ENCODE results near the gene MROH2A.

MROH2A gene

GRCh38 chr2:233839447-233839820 is 61.3 kb downstream of the MROH2A start:
- no peak for TF ChIP-seq CTCF (IDR thresholded peaks at IDR 0.05; ENCODE audit: insufficient read depth, missing control alignments)
- no peak for FAIRE-seq

GRCh38 chr2:233840520-233840919 is 62.4 kb downstream of the MROH2A start:
- DNase-seq (ENCODE audit: insufficient read length, low spot score) (no peak), FAIRE-seq (no peak)
- TF ChIP-seq CTCF (IDR thresholded peaks at IDR 0.05; ENCODE audit: insufficient read depth, missing control alignments) = no peak

More at GRCh38 chr2:233839447-233839820, 61.3 kb downstream of the MROH2A start:
- no peak for DNase-seq (ENCODE audit: insufficient read length, low spot score)

DNA sequence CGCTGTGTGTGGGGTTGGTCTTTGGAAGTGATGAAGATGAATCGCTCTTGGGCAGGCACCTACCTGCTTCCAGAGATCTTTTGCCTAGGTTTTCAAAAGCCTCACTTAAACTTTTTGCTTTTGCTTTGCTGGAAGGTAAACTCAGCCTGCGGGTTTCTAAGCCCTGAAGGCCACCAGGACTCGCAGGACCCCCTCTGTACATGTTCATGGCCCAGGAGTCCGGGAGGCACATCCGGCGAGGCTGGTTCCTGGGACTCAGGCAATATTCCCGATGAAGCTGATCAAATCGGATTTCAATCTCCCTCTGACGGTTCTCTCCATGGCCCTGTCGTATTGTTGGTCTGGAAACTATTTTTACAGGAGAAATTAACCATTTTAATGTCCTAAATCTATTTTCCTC is 63.1 kb downstream of the MROH2A start:
- DNase-seq (ENCODE audit: insufficient read length, low spot score) = no peak
- FAIRE-seq = no peak
- no peak for TF ChIP-seq CTCF (IDR thresholded peaks at IDR 0.05; ENCODE audit: insufficient read depth, missing control alignments)

GRCh38 chr2:233844064-233844807 is 66.1 kb downstream of the MROH2A start:
- FAIRE-seq (no peak), DNase-seq (ENCODE audit: insufficient read length, low spot score) (no peak)
- TF ChIP-seq CTCF (IDR thresholded peaks at IDR 0.05; ENCODE audit: insufficient read depth, missing control alignments) = no peak

DNA sequence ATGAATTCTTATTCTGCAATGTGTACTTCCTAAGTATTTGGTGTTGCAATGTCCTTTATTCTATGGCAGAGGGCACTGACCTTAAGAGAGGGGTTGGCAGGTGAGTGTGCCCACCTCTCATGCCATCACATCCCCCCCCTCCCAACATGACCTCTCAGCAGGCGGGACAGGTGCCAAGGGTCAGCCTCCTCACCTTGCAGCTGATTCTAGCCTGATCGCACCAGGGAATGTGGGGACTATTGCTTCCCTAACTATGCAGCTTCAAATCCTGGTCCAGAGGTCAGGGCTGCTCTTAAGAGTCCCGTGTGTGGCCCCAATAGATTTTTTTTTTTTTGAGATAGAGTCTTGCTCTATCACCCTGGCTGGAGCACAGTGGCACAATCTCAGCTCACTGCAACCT is 66.7 kb downstream of the MROH2A start:
- FAIRE-seq (no peak), DNase-seq (ENCODE audit: insufficient read length, low spot score) (no peak)
- no peak for TF ChIP-seq CTCF (IDR thresholded peaks at IDR 0.05; ENCODE audit: insufficient read depth, missing control alignments)

DNA sequence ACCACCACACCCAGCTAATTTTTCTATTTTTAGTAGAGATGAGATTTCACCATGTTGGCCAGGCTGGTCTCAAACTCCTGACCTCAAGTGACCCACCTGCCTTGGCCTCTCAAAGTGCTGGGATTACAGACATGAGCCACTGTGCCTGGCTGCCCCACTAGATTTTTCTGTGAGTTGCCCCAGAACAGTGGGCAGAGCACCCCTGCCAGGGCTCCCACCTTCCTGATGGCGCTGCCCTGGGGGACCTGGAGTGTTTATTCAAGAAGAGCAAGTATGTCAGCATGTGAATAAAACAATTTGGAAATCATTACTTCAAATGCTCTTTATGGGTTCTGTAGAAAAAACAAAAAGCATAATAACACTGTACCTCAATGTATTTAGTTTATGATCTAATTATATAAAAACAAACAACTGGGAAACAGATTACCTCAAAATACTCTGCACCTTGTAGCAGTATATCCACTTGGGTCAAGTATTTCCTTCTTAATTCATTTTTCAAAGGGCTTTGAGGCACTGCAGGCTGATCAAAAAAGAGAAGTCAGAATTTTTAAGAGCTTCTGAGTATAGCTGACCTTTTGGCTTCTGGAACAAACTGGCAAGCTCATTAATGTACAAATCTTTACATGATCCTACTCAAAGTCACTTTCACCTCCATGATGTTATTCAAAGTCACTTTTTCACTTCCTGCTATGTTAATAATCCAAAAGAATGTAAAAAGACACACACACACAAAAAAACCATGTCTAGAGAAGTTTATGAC is 67.4 kb downstream of the MROH2A start:
- FAIRE-seq (no peak), DNase-seq (ENCODE audit: insufficient read length, low spot score) (no peak)
- no peak for TF ChIP-seq CTCF (IDR thresholded peaks at IDR 0.05; ENCODE audit: insufficient read depth, missing control alignments)
